Type B pancreatic cell (in vitro differentiated cells): ENCODE results near the gene MCOLN1. TPM values are rescaled to one million over a fixed set of nuclear protein-coding genes. Genes with fewer than 3 reads are reported as not detected.
A peak's percentile ranks its signal among the peaks of the same experiment; 100 is the strongest.

Experiments
- DNase-seq: peaks from one replicate; pipeline ENCODE4 v3.0.0; 2021; ENCODE audit warnings: mixed read lengths; ENCODE audit not compliant: unreplicated experiment; ENCODE audit errors: extremely low spot score
- H3K27ac Mint-ChIP-seq: 2 replicates; pipeline ENCODE4 v1.8.0; 2021; ENCODE audit warnings: mild to moderate bottlenecking, mixed read lengths
- H3K27me3 Mint-ChIP-seq: 2 replicates; pipeline ENCODE4 v1.8.0; 2021; ENCODE audit warnings: mixed read lengths
- H3K36me3 Mint-ChIP-seq: 2 replicates; pipeline ENCODE4 v1.8.0; 2021; ENCODE audit warnings: mixed read lengths
- H3K4me1 Mint-ChIP-seq: one replicate; pipeline ENCODE4 v1.8.0; 2021; ENCODE audit warnings: mixed read lengths; ENCODE audit not compliant: unreplicated experiment
- H3K4me3 Mint-ChIP-seq: 2 replicates; pipeline ENCODE4 v1.8.0; 2021; ENCODE audit warnings: mild to moderate bottlenecking, mixed read lengths
- H3K9me3 Mint-ChIP-seq: 2 replicates; pipeline ENCODE4 v1.8.0; 2021; ENCODE audit warnings: mixed read lengths
- CTCF ChIP-seq: fragments of 200-600 bp; sonication (generic); conservative IDR thresholded peaks from 2 replicates; pipeline ENCODE4 v1.5.0; 2021; ENCODE audit warnings: antibody characterized with exemption, mild to moderate bottlenecking
- total RNA-seq: library from RNA; stranded (reverse); gene quantifications from 2 replicates; pipeline ENCODE4 v1.2.1, GENCODE V29; 2021; ENCODE audit warnings: low replicate concordance

The MCOLN1 gene
- total RNA-seq, 1 donor from 2014 or later = 24.0 TPM

GRCh38 chr19:7492558-7492957, 29.9 kb upstream of the MCOLN1 start:
- Mint-ChIP-seq H3K9me3 (no peaks in the 10 kb centered on the region), H3K27ac (no peak overlapping the region), H3K4me3 (no peak overlapping the region), H3K4me1 (peaks cover 7% of the 10 kb centered on the region), H3K36me3 (peaks cover 3% of the 10 kb centered on the region), H3K27me3 (peaks cover 9% of the 10 kb centered on the region)
- TF ChIP-seq CTCF = no peak
- DNase-seq = no peak

- H3K4me1 Mint-ChIP-seq = peaks cover under 1% of the 10 kb centered on the region
- peak; percentile 63 for TF ChIP-seq CTCF
- H3K27me3 Mint-ChIP-seq = peaks cover 18% of the 10 kb centered on the region
- no peaks in the 10 kb centered on the region for H3K9me3 Mint-ChIP-seq
- DNase-seq = no peak
- no peaks in the 10 kb centered on the region for H3K36me3 Mint-ChIP-seq
- H3K4me3 Mint-ChIP-seq = no peak overlapping the region
- peak overlapping the region; percentile 83 for H3K27ac Mint-ChIP-seq
These were observed 27.9 kb upstream of the MCOLN1 start for GRCh38 chr19:7494416-7495098.

GRCh38 chr19:7497292-7497691, 25.1 kb upstream of the MCOLN1 start:
- TF ChIP-seq CTCF = peak; percentile 63
- no peaks in the 10 kb centered on the region for H3K4me1 Mint-ChIP-seq

GRCh38 chr19:7500811-7501450, 21.5 kb upstream of the MCOLN1 start:
- Mint-ChIP-seq H3K27me3 (peaks cover 30% of the 10 kb centered on the region), H3K4me3 (peak overlapping the region; percentile 80), H3K27ac (no peak overlapping the region), H3K4me1 (no peaks in the 10 kb centered on the region), H3K36me3 (no peaks in the 10 kb centered on the region), H3K9me3 (no peaks in the 10 kb centered on the region)
- TF ChIP-seq CTCF = peak; percentile 52
- peak; percentile 88 for DNase-seq

More at GRCh38 chr19:7497292-7497691, 25.1 kb upstream of the MCOLN1 start:
- no peak overlapping the region for H3K27ac Mint-ChIP-seq
- no peak overlapping the region for H3K4me3 Mint-ChIP-seq
- DNase-seq = no peak
- H3K27me3 Mint-ChIP-seq = peaks cover 30% of the 10 kb centered on the region
- no peaks in the 10 kb centered on the region for H3K9me3 Mint-ChIP-seq
- H3K36me3 Mint-ChIP-seq = no peaks in the 10 kb centered on the region

GRCh38 chr19:7502552-7502951, 19.9 kb upstream of the MCOLN1 start:
- Mint-ChIP-seq H3K9me3 (no peaks in the 10 kb centered on the region), H3K4me3 (no peak overlapping the region), H3K27me3 (peaks cover 21% of the 10 kb centered on the region)

More at GRCh38 chr19:7502552-7502951, 19.9 kb upstream of the MCOLN1 start:
- Mint-ChIP-seq H3K4me1 (no peaks in the 10 kb centered on the region), H3K36me3 (no peaks in the 10 kb centered on the region), H3K27ac (no peak overlapping the region)
- no peak for DNase-seq
- no peak for TF ChIP-seq CTCF
